GM18873 (cell line): Measurements from ENCODE around the gene GARNL3.

Experiments
- ATAC-seq: cut with Tn5 transposase; IDR thresholded peaks from one replicate; pipeline ENCODE4 v1.9.1; 2021; ENCODE audit warnings: mild to moderate bottlenecking, moderate library complexity, moderate number of reproducible peaks; ENCODE audit not compliant: unreplicated experiment, low FRiP score

The GARNL3 gene

GRCh38 chr9:127370672-127371648 lies 106.4 kb downstream of the GARNL3 start:
- ATAC-seq, result no peak

- no peak for ATAC-seq
Measured at GRCh38 chr9:127380479-127380878, 115.9 kb downstream of the GARNL3 start.

- no peak for ATAC-seq
Measured at GRCh38 chr9:127382541-127382940, 118.0 kb downstream of the GARNL3 start.

GRCh38 chr9:127384016-127384730 lies 119.6 kb downstream of the GARNL3 start:
- ATAC-seq, result no peak

GRCh38 chr9:127384901-127385300 lies 120.3 kb downstream of the GARNL3 start:
- no peak for ATAC-seq

- ATAC-seq, result no peak
Measured at GRCh38 chr9:127386249-127386648, 121.7 kb downstream of the GARNL3 start.

- ATAC-seq, result no peak
Measured at GRCh38 chr9:127386981-127387380, 122.4 kb downstream of the GARNL3 start.

- peak; percentile 55 for ATAC-seq
Measured at GRCh38 chr9:127388037-127388855, 123.7 kb downstream of the GARNL3 start.

- no peak for ATAC-seq
Measured at GRCh38 chr9:127388856-127389238, 124.3 kb downstream of the GARNL3 start.

- ATAC-seq, result no peak
Measured at GRCh38 chr9:127389381-127390247, 125.0 kb downstream of the GARNL3 start.

GRCh38 chr9:127390248-127390545 lies 125.6 kb downstream of the GARNL3 start:
- ATAC-seq, result no peak

- no peak for ATAC-seq
Measured at GRCh38 chr9:127390563-127390962, 126.0 kb downstream of the GARNL3 start.

GRCh38 chr9:127392166-127392565 lies 127.6 kb downstream of the GARNL3 start:
- ATAC-seq, result no peak

GRCh38 chr9:127392976-127393375 lies 128.4 kb downstream of the GARNL3 start:
- no peak for ATAC-seq

- ATAC-seq, result no peak
Measured at GRCh38 chr9:127393645-127394044, 129.1 kb downstream of the GARNL3 start.

- ATAC-seq, result no peak
Measured at GRCh38 chr9:127395497-127396252, 131.1 kb downstream of the GARNL3 start.

GRCh38 chr9:127396253-127396807 lies 131.8 kb downstream of the GARNL3 start:
- no peak for ATAC-seq

GRCh38 chr9:127396808-127397645 lies 132.5 kb downstream of the GARNL3 start, which contains the start of gene SLC2A8:
TSS of gene SLC2A8 (plus strand) at chr9:127397169. CDS start at chr9:127397231, 62 bp downstream.
- peak; percentile 97 for ATAC-seq
